B cell (primary cell): ENCODE measurements around the gene BNIP2. TPM values are rescaled to one million over a fixed set of nuclear protein-coding genes. Genes with fewer than 3 reads are reported as not detected.

Experiments used
- ATAC-seq: fragments of 200-7000 bp; cut with Tn5 transposase; one replicate; pipeline ENCODE4 v1.10.0; 2021; ENCODE audit warnings: low read depth, mild to moderate bottlenecking, moderate number of reproducible peaks, moderate library complexity
- CTCF ChIA-PET: fragments of 350-600 bp; sonication (Branson Sonifier 250); formaldehyde crosslinking; loops from one replicate; lab custom pipeline; 2021; ENCODE audit warnings: antibody characterized with exemption, inconsistent platforms; lab: Charles Lee
- POLR2A ChIA-PET: fragments of 350-600 bp; sonication (Branson Sonifier 250); formaldehyde crosslinking; loops from one replicate; lab custom pipeline; 2021; ENCODE audit warnings: antibody characterized with exemption; lab: Charles Lee
- DNase-seq: peaks from one replicate; pipeline ENCODE4 v3.0.0; 2013
- H2AFZ ChIP-seq: 2 replicates; pipeline ENCODE4 v1.6.1; 2012; ENCODE audit warnings: mild to moderate bottlenecking, low read depth, low read length; ENCODE audit not compliant: insufficient read depth, poor library complexity, severe bottlenecking
- H3K27ac ChIP-seq, 2 donors: 1 replicate in 1 of 2; 2 replicates in 1 of 2; pipeline ENCODE4 v1.5.1; 2012 to 2013; ENCODE audit warnings: low read length in 2 of 2, mild to moderate bottlenecking in 2 of 2, moderate library complexity in 1 of 2
- H3K27me3 ChIP-seq, 4 experiments: fragments of 200-600 bp in 1 of 4; sonication (generic) in 1 of 4; replicated peaks in 1 of 4; 1 replicate in 2 of 4; 2 replicates in 2 of 4; pipeline versions ENCODE4 v1.6.1 to v1.7.0; 2013 to 2016; ENCODE audit warnings: low read length in 3 of 4, mild to moderate bottlenecking in 2 of 4, mixed read lengths in 1 of 4, moderate library complexity in 1 of 4; ENCODE audit not compliant: insufficient read depth in 4 of 4, control insufficient read depth in 3 of 4; ENCODE audit errors: control extremely low read depth in 1 of 4
- H3K36me3 ChIP-seq, 2 experiments: replicated peaks in 1 of 2; 1 replicate in 1 of 2; 2 replicates in 1 of 2; pipeline versions ENCODE4 v1.6.1 to v1.7.1; 2013; ENCODE audit warnings: low read length in 1 of 2; ENCODE audit not compliant: insufficient read depth in 2 of 2, control insufficient read depth in 1 of 2; ENCODE audit errors: control extremely low read depth in 1 of 2, extremely low read depth in 1 of 2
- H3K4me1 ChIP-seq, 2 donors: fragments of 200-600 bp in 1 of 2; sonication (generic) in 1 of 2; 1 replicate in 1 of 2; 2 replicates in 1 of 2; pipeline versions ENCODE4 v1.5.1 to v1.6.1; 2013 to 2017; ENCODE audit warnings: low read length in 2 of 2; ENCODE audit not compliant: control insufficient read depth in 2 of 2, insufficient read depth in 2 of 2
- H3K4me2 ChIP-seq: replicated peaks from 2 replicates; pipeline ENCODE3; 2012; ENCODE audit warnings: mild to moderate bottlenecking, low read depth, low read length; ENCODE audit not compliant: poor library complexity, severe bottlenecking
- H3K4me3 ChIP-seq, 5 experiments: fragments of 200-600 bp in 1 of 5; sonication (generic) in 1 of 5; 1 replicate in 3 of 5; 2 replicates in 2 of 5; pipeline versions ENCODE4 v1.5.1 to v1.7.0; 2011 to 2016; ENCODE audit warnings: low read length in 4 of 5, mild to moderate bottlenecking in 4 of 5, low read depth in 2 of 5, control low read depth in 1 of 5, moderate library complexity in 1 of 5; ENCODE audit not compliant: insufficient read depth in 1 of 5; ENCODE audit errors: control extremely low read depth in 1 of 5, extremely low read depth in 1 of 5
- H3K79me2 ChIP-seq: fragments of 200-600 bp; sonication (generic); one replicate; pipeline ENCODE4 v1.6.0; 2016; ENCODE audit warnings: low read length; ENCODE audit not compliant: control insufficient read depth, insufficient read depth
- H3K9ac ChIP-seq: fragments of 200-600 bp; sonication (generic); 2 replicates; pipeline ENCODE4 v1.6.1; 2017; ENCODE audit warnings: mild to moderate bottlenecking, low read length, moderate library complexity
- H3K9me3 ChIP-seq, 3 donors: one replicate each; pipeline versions ENCODE4 v1.6.1 to v1.7.1; 2013; ENCODE audit warnings: low read length in 2 of 3; ENCODE audit not compliant: control insufficient read depth in 2 of 3, insufficient read depth in 1 of 3; ENCODE audit errors: control extremely low read depth in 1 of 3
- H4K20me1 ChIP-seq: 2 replicates; pipeline ENCODE4 v1.6.0; 2012; ENCODE audit warnings: mild to moderate bottlenecking, low read length; ENCODE audit not compliant: insufficient read depth, control insufficient read depth, poor library complexity, severe bottlenecking
- H3K27ac Mint-ChIP-seq: one replicate; pipeline ENCODE4 v1.8.0; 2021; ENCODE audit warnings: mixed read lengths
- H3K27me3 Mint-ChIP-seq: one replicate; pipeline ENCODE4 v1.8.0; 2021; ENCODE audit warnings: mixed read lengths
- H3K4me1 Mint-ChIP-seq: one replicate; pipeline ENCODE4 v1.8.0; 2021; ENCODE audit warnings: mixed read lengths
- H3K4me3 Mint-ChIP-seq: one replicate; pipeline ENCODE4 v1.8.0; 2021; ENCODE audit warnings: mixed read lengths
- H3K9me3 Mint-ChIP-seq: one replicate; pipeline ENCODE4 v1.8.0; 2022; ENCODE audit warnings: mixed read lengths; ENCODE audit not compliant: insufficient read depth
- CTCF ChIP-seq: fragments of 200-600 bp; IDR thresholded peaks from one replicate; pipeline ENCODE4 v1.8.0; 2022; ENCODE audit warnings: antibody characterized with exemption, mild to moderate bottlenecking
- EZH2 ChIP-seq: IDR thresholded peaks from 2 replicates; pipeline ENCODE4 v1.6.1; 2012; ENCODE audit warnings: borderline replicate concordance, low read depth, mild to moderate bottlenecking, moderate library complexity, low read length; ENCODE audit not compliant: insufficient read depth, poor library complexity, severe bottlenecking
- WGBS: methylation state at CpG from one replicate; pipeline ENCODE4 v1.1.5; 2013; ENCODE audit warnings: missing lambda C conversion rate; ENCODE audit not compliant: insufficient coverage; 5-methylcytosine and 5-hydroxymethylcytosine counted together
- intact Hi-C: fragments of 100-400 bp; cut with micrococcal nuclease; formaldehyde crosslinking; loops from one replicate; pipeline ENCODE4 v1.10.0; 2022
- polyA plus RNA-seq: library from polyadenylated mRNA; depleted of rRNA; stranded (reverse); fragments of >200 nt; gene quantifications from 2 replicates; pipeline ENCODE4 v1.2.3, GENCODE V29; 2012
- total RNA-seq, 2 donors: library from RNA; stranded (reverse); fragments of 120-200 nt in 1 of 2; gene quantifications; 1 replicate in 1 of 2; 2 replicates in 1 of 2; pipeline versions ENCODE4 v1.2.3 to v1.2.4, GENCODE V29; 2013 to 2022

Gene BNIP2
- total and polyA plus RNA-seq, 2 donors (not counting 1 experiment from before 2014, with no cell fraction given): 21.3 to 91.2 TPM

- no peak overlapping the region for H3K4me3 ChIP-seq
- peaks cover 0 to 4% (median 0%) of the 10 kb centered on the region in 4 experiments for H3K27me3 ChIP-seq
- no peak overlapping the region for H3K9ac ChIP-seq
- ATAC-seq: no peak
- H3K79me2 ChIP-seq: no peaks in the 10 kb centered on the region
- H4K20me1 ChIP-seq: no peaks in the 10 kb centered on the region
- H3K4me3 Mint-ChIP-seq: no peak overlapping the region
- CTCF ChIA-PET: no interaction called here
- no CpG with 5 or more reads among the region's 6 CpGs for WGBS
- TF ChIP-seq EZH2: no peak
- TF ChIP-seq CTCF: no peak
- POLR2A ChIA-PET: interaction anchor here (0.6 kb wide), 1 partner anchor 494 kb away, joined by 6 read pairs; no protein-coding TSS in a partner anchor
- no peaks in the 10 kb centered on the region for H3K36me3 ChIP-seq
- H3K4me1 ChIP-seq: no peaks in the 10 kb centered on the region
- H3K27ac Mint-ChIP-seq: no peak overlapping the region
- DNase-seq: no peak
- H3K27ac ChIP-seq: no peak overlapping the region
- no peaks in the 10 kb centered on the region for H3K4me1 Mint-ChIP-seq
- peaks cover 2% of the 10 kb centered on the region for H3K9me3 Mint-ChIP-seq
- intact Hi-C loops: no loop called here
- peaks cover 0 to 4% (median 2%) of the 10 kb centered on the region in 3 donors for H3K9me3 ChIP-seq
- H3K27me3 Mint-ChIP-seq: peaks cover 7% of the 10 kb centered on the region
- no peak overlapping the region for H3K4me2 ChIP-seq
- no peak overlapping the region for H2AFZ ChIP-seq
Measured at GRCh38 chr15:59703979-59704796, 15.1 kb upstream of the BNIP2 start.

GRCh38 chr15:59702351-59702750, 13.2 kb upstream of the BNIP2 start:
- no peak overlapping the region for H2AFZ ChIP-seq
- H3K4me3 ChIP-seq: no peak overlapping the region
- ChIA-PET CTCF (no interaction called here), POLR2A (no interaction called here)
- no peaks in the 10 kb centered on the region for H3K4me1 ChIP-seq
- Mint-ChIP-seq H3K9me3 (no peaks in the 10 kb centered on the region), H3K4me1 (no peaks in the 10 kb centered on the region), H3K27me3 (peaks cover 2% of the 10 kb centered on the region), H3K4me3 (no peak overlapping the region), H3K27ac (no peak overlapping the region)
- no peak overlapping the region for H3K27ac ChIP-seq
- intact Hi-C loops: no loop called here
- TF ChIP-seq CTCF (no peak), EZH2 (no peak)
- no peak overlapping the region for H3K4me2 ChIP-seq
- peaks cover 0 to 1% (median 0%) of the 10 kb centered on the region in 3 donors for H3K9me3 ChIP-seq
- H4K20me1 ChIP-seq: no peaks in the 10 kb centered on the region
- no peaks in the 10 kb centered on the region for H3K36me3 ChIP-seq
- H3K27me3 ChIP-seq: peaks cover 0 to 4% (median 0%) of the 10 kb centered on the region in 4 experiments
- H3K79me2 ChIP-seq: no peaks in the 10 kb centered on the region
- H3K9ac ChIP-seq: no peak overlapping the region
- no peak for DNase-seq
- no peak for ATAC-seq
